ENCODE measurements around the gene BICD2.

BICD2 gene

GRCh38 chr9:92745331-92745730, 19.3 kb downstream of the BICD2 start:
- no peak for TF ChIP-seq CTCF (IDR thresholded peaks at IDR 0.05)
- Histone ChIP-seq H3K27me3 (no peaks in the 10 kb centered on the region), H3K4me1 (ENCODE audit: control insufficient read depth in 1 of 2, insufficient read depth in 1 of 2, low read depth in 1 of 2, low read length in 1 of 2) (peaks cover 50 to 53% of the 10 kb centered on the region in 2 experiments), H3K36me3 (peaks cover 6% of the 10 kb centered on the region), H3K4me3 (ENCODE audit: low read depth in 1 of 2, low read length in 1 of 2) (no peak overlapping the region), H3K9me3 (no peaks in the 10 kb centered on the region), H3K27ac (peak overlapping the region; percentile 26)

DNA sequence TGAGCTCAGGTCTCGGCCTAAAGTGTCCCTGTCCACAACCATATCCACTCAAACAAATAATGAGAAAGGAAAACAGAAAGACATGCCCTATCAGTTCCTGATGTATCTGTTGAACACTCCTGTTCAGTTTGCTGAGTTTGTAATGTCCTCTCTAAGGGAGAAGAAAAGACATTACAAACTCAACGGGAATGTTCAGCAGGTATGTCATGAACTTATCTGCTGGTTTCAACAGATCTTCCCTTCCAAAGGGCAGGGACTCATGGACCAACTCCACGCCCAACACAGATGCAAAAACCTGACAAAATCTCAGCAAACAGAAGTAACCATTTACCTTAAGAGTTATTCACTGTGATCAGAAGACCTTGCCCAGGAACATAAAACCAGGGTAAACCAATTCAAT, 23.7 kb downstream of the BICD2 start:
- Histone ChIP-seq H3K4me1 (ENCODE audit: control insufficient read depth in 1 of 2, insufficient read depth in 1 of 2, low read depth in 1 of 2, low read length in 1 of 2) (peaks cover 57 to 59% of the 10 kb centered on the region in 2 experiments), H3K4me3 (ENCODE audit: low read depth in 1 of 2, low read length in 1 of 2) (peak overlapping the region; percentile 56 to 57), H3K27me3 (no peaks in the 10 kb centered on the region), H3K27ac (peak overlapping the region; percentile 91), H3K36me3 (no peaks in the 10 kb centered on the region), H3K9me3 (no peaks in the 10 kb centered on the region)
- TF ChIP-seq CTCF (IDR thresholded peaks at IDR 0.05): no peak

DNA sequence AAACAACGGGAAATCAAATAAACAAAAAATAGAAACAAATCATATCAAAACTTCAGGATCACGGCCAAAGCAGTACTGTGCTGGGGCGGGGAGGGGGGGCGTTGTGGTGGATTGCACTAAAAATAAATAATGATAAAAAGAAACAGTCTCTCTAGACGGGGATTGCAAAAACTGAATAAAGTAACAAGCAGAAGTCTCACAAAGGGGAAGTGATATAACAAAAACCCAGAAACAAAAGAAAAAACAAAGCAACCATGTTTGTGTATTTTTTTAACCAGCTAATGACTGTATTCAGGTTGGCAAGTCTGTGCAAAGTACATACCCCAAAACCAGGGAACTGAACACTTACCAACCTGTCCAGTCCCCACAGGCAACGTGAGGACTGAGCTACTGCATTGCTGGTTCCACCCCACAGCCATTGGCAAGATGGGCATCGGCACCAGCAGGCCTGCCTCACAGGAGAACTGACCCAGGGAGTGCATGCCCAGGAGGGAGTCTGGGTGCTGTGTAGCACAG, 24.1 kb downstream of the BICD2 start:
- no peak for TF ChIP-seq CTCF (IDR thresholded peaks at IDR 0.05)
- no peaks in the 10 kb centered on the region for H3K9me3 ChIP-seq
- H3K4me1 ChIP-seq (ENCODE audit: control insufficient read depth in 1 of 2, insufficient read depth in 1 of 2, low read depth in 1 of 2, low read length in 1 of 2): peaks cover 57 to 58% of the 10 kb centered on the region in 2 experiments
- H3K27ac ChIP-seq: peak overlapping the region; percentile 91
- no peaks in the 10 kb centered on the region for H3K27me3 ChIP-seq
- H3K4me3 ChIP-seq (ENCODE audit: low read depth in 1 of 2, low read length in 1 of 2): peak overlapping the region; percentile 56 to 57
- H3K36me3 ChIP-seq: no peaks in the 10 kb centered on the region

GRCh38 chr9:92740009-92740408, 24.6 kb downstream of the BICD2 start:
- TF ChIP-seq CTCF (IDR thresholded peaks at IDR 0.05): no peak
- H3K27ac ChIP-seq: peak overlapping the region; percentile 91

GRCh38 chr9:92739346-92739970, 25.2 kb downstream of the BICD2 start:
- Histone ChIP-seq H3K36me3 (no peaks in the 10 kb centered on the region), H3K9me3 (no peaks in the 10 kb centered on the region), H3K4me1 (ENCODE audit: control insufficient read depth in 1 of 2, insufficient read depth in 1 of 2, low read depth in 1 of 2, low read length in 1 of 2) (peaks cover 56 to 66% of the 10 kb centered on the region in 2 experiments), H3K4me3 (ENCODE audit: low read depth in 1 of 2, low read length in 1 of 2) (peak overlapping the region; percentile 56 to 57), H3K27me3 (no peaks in the 10 kb centered on the region), H3K27ac (peak overlapping the region; percentile 91)
- no peak for TF ChIP-seq CTCF (IDR thresholded peaks at IDR 0.05)

More at GRCh38 chr9:92740009-92740408, 24.6 kb downstream of the BICD2 start:
- Histone ChIP-seq H3K9me3 (no peaks in the 10 kb centered on the region), H3K4me1 (ENCODE audit: control insufficient read depth in 1 of 2, insufficient read depth in 1 of 2, low read depth in 1 of 2, low read length in 1 of 2) (peaks cover 56 to 61% of the 10 kb centered on the region in 2 experiments), H3K4me3 (ENCODE audit: low read depth in 1 of 2, low read length in 1 of 2) (peak overlapping the region; percentile 56 to 57), H3K27me3 (no peaks in the 10 kb centered on the region), H3K36me3 (no peaks in the 10 kb centered on the region)
